ENCODE results near the gene COX7A2.

COX7A2 gene

GRCh38 chr6:75281653-75282052 is 38.1 kb upstream of the COX7A2 start:
- Histone ChIP-seq H3K36me3 (ENCODE audit: control insufficient read depth in 1 of 2, insufficient read depth in 2 of 2, low read depth in 1 of 2, low read length in 2 of 2) (peaks cover 0 to 1% of the 10 kb centered on the region in 2 experiments), H2BK15ac (ENCODE audit: low read depth, poor library complexity, severe bottlenecking) (no peak overlapping the region), H3K27ac (ENCODE audit: low read length, poor library complexity, severe bottlenecking) (no peak overlapping the region), H2BK5ac (ENCODE audit: low read depth, low read length, poor library complexity, severe bottlenecking) (no peak overlapping the region), H2BK120ac (ENCODE audit: low read depth, low read length) (no peak overlapping the region), H3K4ac (ENCODE audit: low read depth in 1 of 2, low read length in 2 of 2) (no peak overlapping the region), H3K9ac (ENCODE audit: low read length) (peak overlapping the region; percentile 98), H3K9me3 (ENCODE audit: control insufficient read depth, low read length) (no peaks in the 10 kb centered on the region), H3K27me3 (ENCODE audit: control insufficient read depth in 1 of 2, insufficient read depth in 1 of 2, low read length in 2 of 2) (no peaks in the 10 kb centered on the region), H3K79me1 (replicated peaks; ENCODE audit: low read length, poor library complexity, severe bottlenecking) (no peaks in the 10 kb centered on the region), H4K8ac (ENCODE audit: low read length) (no peak overlapping the region), H3K4me3 (ENCODE audit: insufficient read depth in 1 of 2, low read depth in 1 of 2, low read length in 2 of 2) (peak overlapping the region in 1 of 2 experiments; percentile 99), H3K4me1 (ENCODE audit: control insufficient read depth, insufficient read depth, low read depth, low read length) (peaks cover 7% of the 10 kb centered on the region), H3K18ac (ENCODE audit: low read depth in 1 of 2, low read length in 2 of 2) (no peak overlapping the region), H3K14ac (ENCODE audit: low read length in 2 of 2) (no peak overlapping the region), H2AFZ (ENCODE audit: low read depth, low read length) (no peak overlapping the region), H2BK12ac (ENCODE audit: low read length in 2 of 2) (no peak overlapping the region), H4K91ac (ENCODE audit: low read length) (no peak overlapping the region), H3K4me2 (ENCODE audit: low read length, poor library complexity, severe bottlenecking) (peak overlapping the region; percentile 35), H3K23ac (ENCODE audit: low read length in 2 of 2) (no peak overlapping the region), H2AK5ac (ENCODE audit: low read length, severe bottlenecking) (no peak overlapping the region)
- DNase-seq = no peak

- H3K27me3 ChIP-seq (ENCODE audit: control insufficient read depth in 1 of 2, insufficient read depth in 1 of 2, low read length in 2 of 2) = no peaks in the 10 kb centered on the region
- H4K91ac ChIP-seq (ENCODE audit: low read length) = no peak overlapping the region
- no peak overlapping the region for H2AK5ac ChIP-seq (ENCODE audit: low read length, severe bottlenecking)
- no peak overlapping the region for H3K27ac ChIP-seq (ENCODE audit: low read length, poor library complexity, severe bottlenecking)
- no peak overlapping the region for H3K23ac ChIP-seq (ENCODE audit: low read length in 2 of 2)
- peaks cover 4% of the 10 kb centered on the region for H3K4me1 ChIP-seq (ENCODE audit: control insufficient read depth, insufficient read depth, low read depth, low read length)
- H3K36me3 ChIP-seq (ENCODE audit: control insufficient read depth in 1 of 2, insufficient read depth in 2 of 2, low read depth in 1 of 2, low read length in 2 of 2) = peaks cover 0 to 4% of the 10 kb centered on the region in 2 experiments
- peak overlapping the region; percentile 98 for H3K9ac ChIP-seq (ENCODE audit: low read length)
- peak overlapping the region in 1 of 2 experiments; percentile 99 for H3K4me3 ChIP-seq (ENCODE audit: insufficient read depth in 1 of 2, low read depth in 1 of 2, low read length in 2 of 2)
- no peak overlapping the region for H3K4ac ChIP-seq (ENCODE audit: low read depth in 1 of 2, low read length in 2 of 2)
- peak; percentile 54 for DNase-seq
- H2BK5ac ChIP-seq (ENCODE audit: low read depth, low read length, poor library complexity, severe bottlenecking) = no peak overlapping the region
- H2BK15ac ChIP-seq (ENCODE audit: low read depth, poor library complexity, severe bottlenecking) = no peak overlapping the region
- H3K79me1 ChIP-seq (replicated peaks; ENCODE audit: low read length, poor library complexity, severe bottlenecking) = no peaks in the 10 kb centered on the region
- no peak overlapping the region for H3K14ac ChIP-seq (ENCODE audit: low read length in 2 of 2)
- H2BK120ac ChIP-seq (ENCODE audit: low read depth, low read length) = no peak overlapping the region
- H2AFZ ChIP-seq (ENCODE audit: low read depth, low read length) = no peak overlapping the region
- no peaks in the 10 kb centered on the region for H3K9me3 ChIP-seq (ENCODE audit: control insufficient read depth, low read length)
- no peak overlapping the region for H3K18ac ChIP-seq (ENCODE audit: low read depth in 1 of 2, low read length in 2 of 2)
- peak overlapping the region; percentile 49 for H3K4me2 ChIP-seq (ENCODE audit: low read length, poor library complexity, severe bottlenecking)
- no peak overlapping the region for H2BK12ac ChIP-seq (ENCODE audit: low read length in 2 of 2)
- no peak overlapping the region for H4K8ac ChIP-seq (ENCODE audit: low read length)
- WGBS = 71% methylated on average over 3 of the region's 4 CpGs
Measured at GRCh38 chr6:75280131-75280855, 36.7 kb upstream of the COX7A2 start.

GRCh38 chr6:75279418-75279817 is 35.8 kb upstream of the COX7A2 start:
- WGBS = 83% methylated on average over 1 of the region's 2 CpGs
- Histone ChIP-seq H3K27ac (ENCODE audit: low read length, poor library complexity, severe bottlenecking) (no peak overlapping the region), H2BK15ac (ENCODE audit: low read depth, poor library complexity, severe bottlenecking) (no peak overlapping the region), H3K27me3 (ENCODE audit: control insufficient read depth in 1 of 2, insufficient read depth in 1 of 2, low read length in 2 of 2) (no peaks in the 10 kb centered on the region), H3K4me2 (ENCODE audit: low read length, poor library complexity, severe bottlenecking) (no peak overlapping the region), H3K9me3 (ENCODE audit: control insufficient read depth, low read length) (no peaks in the 10 kb centered on the region), H2AK5ac (ENCODE audit: low read length, severe bottlenecking) (no peak overlapping the region), H2AFZ (ENCODE audit: low read depth, low read length) (no peak overlapping the region), H3K9ac (ENCODE audit: low read length) (peak overlapping the region; percentile 98), H3K18ac (ENCODE audit: low read depth in 1 of 2, low read length in 2 of 2) (no peak overlapping the region), H4K91ac (ENCODE audit: low read length) (no peak overlapping the region), H2BK5ac (ENCODE audit: low read depth, low read length, poor library complexity, severe bottlenecking) (no peak overlapping the region), H3K14ac (ENCODE audit: low read length in 2 of 2) (no peak overlapping the region), H3K23ac (ENCODE audit: low read length in 2 of 2) (no peak overlapping the region), H3K4me1 (ENCODE audit: control insufficient read depth, insufficient read depth, low read depth, low read length) (peaks cover 4% of the 10 kb centered on the region), H3K36me3 (ENCODE audit: control insufficient read depth in 1 of 2, insufficient read depth in 2 of 2, low read depth in 1 of 2, low read length in 2 of 2) (peaks cover 0 to 4% of the 10 kb centered on the region in 2 experiments), H3K4me3 (ENCODE audit: insufficient read depth in 1 of 2, low read depth in 1 of 2, low read length in 2 of 2) (no peak overlapping the region), H4K8ac (ENCODE audit: low read length) (no peak overlapping the region), H3K79me1 (replicated peaks; ENCODE audit: low read length, poor library complexity, severe bottlenecking) (no peaks in the 10 kb centered on the region), H2BK120ac (ENCODE audit: low read depth, low read length) (no peak overlapping the region), H3K4ac (ENCODE audit: low read depth in 1 of 2, low read length in 2 of 2) (no peak overlapping the region), H2BK12ac (ENCODE audit: low read length in 2 of 2) (no peak overlapping the region)
- no peak for DNase-seq

- H3K9ac ChIP-seq (ENCODE audit: low read length) = no peak overlapping the region
- 82% methylated on average over 4 of the region's 4 CpGs for WGBS
Measured at GRCh38 chr6:75278474-75279077, 35.0 kb upstream of the COX7A2 start.

More at GRCh38 chr6:75278474-75279077, 35.0 kb upstream of the COX7A2 start:
- Histone ChIP-seq H3K27ac (ENCODE audit: low read length, poor library complexity, severe bottlenecking) (no peak overlapping the region), H3K4me2 (ENCODE audit: low read length, poor library complexity, severe bottlenecking) (no peak overlapping the region), H3K23ac (ENCODE audit: low read length in 2 of 2) (no peak overlapping the region), H2AFZ (ENCODE audit: low read depth, low read length) (no peak overlapping the region), H2AK5ac (ENCODE audit: low read length, severe bottlenecking) (no peak overlapping the region), H3K14ac (ENCODE audit: low read length in 2 of 2) (no peak overlapping the region), H2BK5ac (ENCODE audit: low read depth, low read length, poor library complexity, severe bottlenecking) (no peak overlapping the region), H4K91ac (ENCODE audit: low read length) (no peak overlapping the region), H2BK120ac (ENCODE audit: low read depth, low read length) (no peak overlapping the region), H3K4ac (ENCODE audit: low read depth in 1 of 2, low read length in 2 of 2) (no peak overlapping the region), H3K36me3 (ENCODE audit: control insufficient read depth in 1 of 2, insufficient read depth in 2 of 2, low read depth in 1 of 2, low read length in 2 of 2) (peaks cover 0 to 4% of the 10 kb centered on the region in 2 experiments), H3K27me3 (ENCODE audit: control insufficient read depth in 1 of 2, insufficient read depth in 1 of 2, low read length in 2 of 2) (no peaks in the 10 kb centered on the region), H4K8ac (ENCODE audit: low read length) (no peak overlapping the region), H2BK15ac (ENCODE audit: low read depth, poor library complexity, severe bottlenecking) (no peak overlapping the region), H2BK12ac (ENCODE audit: low read length in 2 of 2) (no peak overlapping the region), H3K4me3 (ENCODE audit: insufficient read depth in 1 of 2, low read depth in 1 of 2, low read length in 2 of 2) (no peak overlapping the region), H3K79me1 (replicated peaks; ENCODE audit: low read length, poor library complexity, severe bottlenecking) (no peaks in the 10 kb centered on the region), H3K18ac (ENCODE audit: low read depth in 1 of 2, low read length in 2 of 2) (no peak overlapping the region), H3K9me3 (ENCODE audit: control insufficient read depth, low read length) (no peaks in the 10 kb centered on the region), H3K4me1 (ENCODE audit: control insufficient read depth, insufficient read depth, low read depth, low read length) (peaks cover 4% of the 10 kb centered on the region)
- DNase-seq = no peak

All from mesenchymal stem cell (in vitro differentiated cells and primary cell).